ENCODE measurements around the gene GTPBP6.
A peak's percentile ranks its signal among the peaks of the same experiment; 100 is the strongest.
"Not testable (repeated sequence)": the region's sequence is repeated elsewhere in the genome, so short reads cannot be mapped to it uniquely, and the experiment has no call there.

Gene GTPBP6

DNA sequence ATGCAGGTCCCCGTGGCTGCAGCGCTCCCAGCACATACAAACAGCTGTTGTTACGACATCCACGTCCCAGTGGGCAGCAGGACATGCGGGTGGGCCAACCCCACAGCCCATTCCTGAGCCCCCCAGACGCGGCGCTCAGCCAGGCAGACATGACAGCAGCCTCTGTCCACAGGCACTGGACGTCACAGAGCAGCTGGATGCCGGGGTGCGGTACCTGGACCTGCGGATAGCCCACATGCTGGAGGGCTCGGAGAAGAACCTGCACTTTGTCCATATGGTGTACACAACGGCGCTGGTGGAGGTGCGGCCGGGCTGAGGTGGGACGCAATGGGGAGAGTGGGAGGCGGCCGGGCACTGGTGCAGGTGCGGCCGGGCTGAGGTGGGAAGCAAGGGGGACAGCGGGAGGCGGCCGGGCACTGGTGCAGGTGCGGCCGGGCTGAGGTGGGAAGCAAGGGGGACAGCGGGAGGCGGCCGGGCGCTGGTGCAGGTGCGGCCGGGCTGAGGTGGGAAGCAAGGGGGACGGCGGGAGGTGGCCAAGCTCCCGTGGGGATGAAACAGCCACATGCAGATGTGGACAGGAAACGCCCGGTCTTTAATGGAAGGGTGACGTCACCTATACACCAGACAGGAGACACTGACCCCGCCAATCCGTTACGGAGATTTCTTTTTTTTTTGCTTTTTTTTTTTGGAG, 28.0 kb downstream of the GTPBP6 start:
- Histone ChIP-seq H3K27me3 (ENCODE audit: control insufficient read depth in 1 of 2, insufficient read depth in 2 of 2, low read length in 2 of 2) (no peaks in the 10 kb centered on the region), H3K9me3 (ENCODE audit: control insufficient read depth in 1 of 2, low read length in 2 of 2) (no peaks in the 10 kb centered on the region), H3K4me1 (ENCODE audit: control insufficient read depth in 1 of 2, insufficient read depth in 2 of 2, low read length in 2 of 2) (no peaks in the 10 kb centered on the region), H3K9ac (ENCODE audit: low read depth in 1 of 2, low read length in 2 of 2) (no peak overlapping the region), H3K36me3 (ENCODE audit: control insufficient read depth in 1 of 2, insufficient read depth in 2 of 2, low read length in 2 of 2) (peaks cover 10 to 38% of the 10 kb centered on the region in 2 donors), H3K4me3 (ENCODE audit: low read depth in 1 of 2, low read length in 2 of 2) (no peak overlapping the region), H3K27ac (ENCODE audit: low read depth, low read length) (no peak overlapping the region)

DNA sequence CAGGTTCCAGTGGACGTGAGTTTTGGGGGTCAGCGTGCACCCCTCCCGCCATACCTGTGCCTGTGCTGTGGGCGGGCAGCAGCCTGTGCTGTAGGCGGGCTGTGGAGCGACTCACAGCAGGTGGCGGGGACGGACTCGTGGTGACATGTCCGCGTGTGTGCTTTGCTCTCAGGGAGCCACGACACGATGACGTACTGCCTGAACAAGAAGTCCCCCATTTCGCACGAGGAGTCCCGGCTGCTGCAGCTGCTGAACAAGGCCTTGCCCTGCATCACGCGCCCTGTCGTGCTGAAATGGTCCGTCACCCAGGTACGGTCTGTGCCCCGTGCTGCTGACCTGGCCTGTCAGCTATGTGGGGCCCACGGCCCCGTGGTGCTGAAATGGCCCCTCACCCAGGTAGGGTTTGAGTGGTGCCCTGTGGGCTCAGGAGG, 30.0 kb downstream of the GTPBP6 start:
- Histone ChIP-seq H3K27ac (ENCODE audit: low read depth, low read length) (no peak overlapping the region), H3K4me1 (ENCODE audit: control insufficient read depth in 1 of 2, insufficient read depth in 2 of 2, low read length in 2 of 2) (no peaks in the 10 kb centered on the region), H3K4me3 (ENCODE audit: low read depth in 1 of 2, low read length in 2 of 2) (no peak overlapping the region), H3K9ac (ENCODE audit: low read depth in 1 of 2, low read length in 2 of 2) (no peak overlapping the region), H3K36me3 (ENCODE audit: control insufficient read depth in 1 of 2, insufficient read depth in 2 of 2, low read length in 2 of 2) (peaks cover 12 to 50% of the 10 kb centered on the region in 2 donors), H3K9me3 (ENCODE audit: control insufficient read depth in 1 of 2, low read length in 2 of 2) (no peaks in the 10 kb centered on the region), H3K27me3 (ENCODE audit: control insufficient read depth in 1 of 2, insufficient read depth in 2 of 2, low read length in 2 of 2) (no peaks in the 10 kb centered on the region)

DNA sequence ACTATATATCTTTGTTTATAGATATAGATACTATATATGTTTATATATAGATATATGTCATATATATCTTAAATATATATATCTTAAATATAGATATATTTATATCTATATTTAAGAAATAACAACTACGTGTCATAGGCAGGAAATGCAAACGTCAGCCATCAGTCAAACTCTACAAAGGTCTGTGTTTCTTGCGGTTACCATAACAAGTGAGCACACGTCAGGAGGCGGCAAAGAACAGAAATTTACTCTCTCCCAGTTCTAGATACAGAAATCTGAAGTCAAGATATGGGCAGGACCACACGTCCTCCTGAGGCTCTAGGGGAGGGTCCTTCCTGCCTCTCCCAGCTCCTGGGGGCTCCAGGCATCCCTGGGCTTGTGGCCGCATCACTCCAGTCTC, 30.9 kb downstream of the GTPBP6 start:
- H3K27ac ChIP-seq (ENCODE audit: low read depth, low read length): no peak overlapping the region
- H3K36me3 ChIP-seq (ENCODE audit: control insufficient read depth in 1 of 2, insufficient read depth in 2 of 2, low read length in 2 of 2): peaks cover 8 to 44% of the 10 kb centered on the region in 2 donors

DNA sequence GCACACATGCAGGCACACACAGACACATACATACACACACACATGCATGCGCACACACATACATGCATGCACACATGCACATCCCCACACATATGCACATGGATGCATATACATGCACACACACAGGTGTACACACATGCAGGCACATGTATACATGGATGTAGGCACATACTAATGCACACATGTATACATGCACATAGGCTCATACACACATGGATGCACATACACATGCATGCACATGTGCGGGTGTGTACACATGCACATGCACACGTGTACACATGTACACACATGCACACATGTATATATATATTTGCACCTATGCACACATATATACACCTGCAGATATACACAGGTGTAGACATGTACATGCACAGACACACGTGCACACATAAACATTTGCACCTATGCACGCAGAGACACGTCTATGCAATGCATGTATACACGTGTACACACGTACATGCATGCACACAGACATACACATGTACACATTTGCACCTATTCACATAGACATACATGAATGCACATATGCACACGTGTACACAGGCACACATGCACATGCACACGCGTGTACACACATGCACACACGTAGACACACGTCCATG, 33.4 kb downstream of the GTPBP6 start:
- Histone ChIP-seq H3K27ac (ENCODE audit: low read depth, low read length) (no peak overlapping the region), H3K36me3 (ENCODE audit: control insufficient read depth in 1 of 2, insufficient read depth in 2 of 2, low read length in 2 of 2) (peaks cover 8 to 32% of the 10 kb centered on the region in 2 donors), H3K9me3 (ENCODE audit: control insufficient read depth in 1 of 2, low read length in 2 of 2) (no peaks in the 10 kb centered on the region), H3K4me1 (ENCODE audit: control insufficient read depth in 1 of 2, insufficient read depth in 2 of 2, low read length in 2 of 2) (peaks cover 0 to 5% of the 10 kb centered on the region in 2 donors), H3K27me3 (ENCODE audit: control insufficient read depth in 1 of 2, insufficient read depth in 2 of 2, low read length in 2 of 2) (no peaks in the 10 kb centered on the region), H3K9ac (ENCODE audit: low read depth in 1 of 2, low read length in 2 of 2) (no peak overlapping the region), H3K4me3 (ENCODE audit: low read depth in 1 of 2, low read length in 2 of 2) (no peak overlapping the region)

More for the DNA sequence above, 30.9 kb downstream of the GTPBP6 start:
- H3K4me3 ChIP-seq (ENCODE audit: low read depth in 1 of 2, low read length in 2 of 2): no peak overlapping the region
- no peaks in the 10 kb centered on the region for H3K9me3 ChIP-seq (ENCODE audit: control insufficient read depth in 1 of 2, low read length in 2 of 2)
- no peaks in the 10 kb centered on the region for H3K4me1 ChIP-seq (ENCODE audit: control insufficient read depth in 1 of 2, insufficient read depth in 2 of 2, low read length in 2 of 2)
- H3K9ac ChIP-seq (ENCODE audit: low read depth in 1 of 2, low read length in 2 of 2): no peak overlapping the region
- H3K27me3 ChIP-seq (ENCODE audit: control insufficient read depth in 1 of 2, insufficient read depth in 2 of 2, low read length in 2 of 2): no peaks in the 10 kb centered on the region

DNA sequence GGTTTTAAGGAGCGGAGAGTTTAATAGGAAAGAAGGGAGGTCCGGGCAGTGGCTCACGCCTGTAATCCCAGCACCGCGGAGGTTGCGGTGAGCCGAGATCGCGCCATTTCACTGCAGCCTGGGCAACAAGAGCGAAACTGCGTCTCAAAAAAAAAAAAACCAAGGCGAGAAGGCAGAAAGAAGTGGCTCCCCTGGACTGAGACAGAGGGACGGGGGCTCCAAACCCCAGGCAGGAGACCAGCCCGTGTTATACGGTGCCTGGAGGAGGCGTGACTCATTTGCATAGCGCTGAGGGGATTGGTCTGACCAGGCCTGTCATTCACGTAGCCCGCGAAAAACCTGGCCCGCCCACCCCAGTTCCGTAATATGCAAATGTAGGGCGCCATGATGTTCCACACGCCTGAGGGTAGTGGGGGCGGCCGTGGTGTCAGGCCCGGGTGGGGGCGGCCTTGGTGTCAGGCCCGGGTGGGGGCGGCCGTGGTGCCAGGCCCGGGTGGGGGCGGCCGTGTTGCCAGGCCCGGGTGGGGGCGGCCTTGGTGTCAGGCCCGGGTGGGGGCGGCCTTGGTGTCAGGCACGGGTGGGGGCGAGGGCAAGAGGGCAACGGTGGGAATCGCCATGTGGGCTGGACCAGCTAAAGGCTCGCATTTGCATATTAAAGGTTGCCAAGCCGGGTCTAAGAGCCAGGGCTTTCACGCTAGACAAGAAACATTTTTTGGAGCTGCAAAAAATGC, 35.3 kb downstream of the GTPBP6 start:
- Histone ChIP-seq H3K27me3 (ENCODE audit: control insufficient read depth in 1 of 2, insufficient read depth in 2 of 2, low read length in 2 of 2) (no peaks in the 10 kb centered on the region), H3K36me3 (ENCODE audit: control insufficient read depth in 1 of 2, insufficient read depth in 2 of 2, low read length in 2 of 2) (peaks cover 4 to 19% of the 10 kb centered on the region in 2 donors), H3K4me1 (ENCODE audit: control insufficient read depth in 1 of 2, insufficient read depth in 2 of 2, low read length in 2 of 2) (peaks cover 0 to 5% of the 10 kb centered on the region in 2 donors), H3K4me3 (ENCODE audit: low read depth in 1 of 2, low read length in 2 of 2) (peak overlapping the region; percentile 77 to 85), H3K9me3 (ENCODE audit: control insufficient read depth in 1 of 2, low read length in 2 of 2) (no peaks in the 10 kb centered on the region), H3K27ac (ENCODE audit: low read depth, low read length) (no peak overlapping the region), H3K9ac (ENCODE audit: low read depth in 1 of 2, low read length in 2 of 2) (peak overlapping the region; percentile 6 to 77)

DNA sequence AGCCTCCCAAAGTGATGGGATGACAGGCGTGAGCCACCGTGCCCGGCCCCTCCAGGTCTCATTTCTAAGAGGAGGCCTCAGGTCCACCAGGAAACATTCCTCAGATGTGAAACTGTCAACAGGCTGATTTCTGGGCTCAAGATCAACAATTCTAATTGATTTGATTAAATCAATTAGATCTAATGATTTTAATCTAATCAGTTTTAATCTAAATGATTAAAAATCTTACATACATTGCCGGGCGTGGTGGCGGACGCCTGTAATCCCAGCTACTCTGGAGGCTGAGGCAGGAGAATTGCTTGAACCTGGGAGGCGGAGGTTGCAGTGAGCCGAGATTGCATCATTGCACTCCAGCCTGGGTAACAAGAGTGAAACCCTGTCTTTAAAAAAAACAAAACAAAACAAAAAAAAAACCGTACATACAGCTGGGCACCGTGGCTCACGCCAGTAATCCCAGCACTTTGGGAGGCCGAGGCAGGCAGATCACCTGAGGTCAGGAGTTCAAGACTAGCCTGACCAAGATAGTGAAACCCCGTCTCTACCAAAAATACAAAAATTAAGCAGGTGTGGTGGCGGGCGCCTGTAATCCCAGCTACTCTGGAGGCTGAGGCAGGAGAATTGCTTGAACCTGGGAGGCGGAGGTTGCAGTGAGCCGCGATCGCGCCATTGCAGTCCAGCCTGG, 36.5 kb downstream of the GTPBP6 start:
- peaks cover 4 to 13% of the 10 kb centered on the region in 2 donors for H3K36me3 ChIP-seq (ENCODE audit: control insufficient read depth in 1 of 2, insufficient read depth in 2 of 2, low read length in 2 of 2)
- H3K27me3 ChIP-seq (ENCODE audit: control insufficient read depth in 1 of 2, insufficient read depth in 2 of 2, low read length in 2 of 2); H3K9ac ChIP-seq (ENCODE audit: low read depth in 1 of 2, low read length in 2 of 2); H3K4me3 ChIP-seq (ENCODE audit: low read depth in 1 of 2, low read length in 2 of 2); H3K9me3 ChIP-seq (ENCODE audit: control insufficient read depth in 1 of 2, low read length in 2 of 2); H3K4me1 ChIP-seq (ENCODE audit: control insufficient read depth in 1 of 2, insufficient read depth in 2 of 2, low read length in 2 of 2); H3K27ac ChIP-seq (ENCODE audit: low read depth, low read length): not testable (repeated sequence)

DNA sequence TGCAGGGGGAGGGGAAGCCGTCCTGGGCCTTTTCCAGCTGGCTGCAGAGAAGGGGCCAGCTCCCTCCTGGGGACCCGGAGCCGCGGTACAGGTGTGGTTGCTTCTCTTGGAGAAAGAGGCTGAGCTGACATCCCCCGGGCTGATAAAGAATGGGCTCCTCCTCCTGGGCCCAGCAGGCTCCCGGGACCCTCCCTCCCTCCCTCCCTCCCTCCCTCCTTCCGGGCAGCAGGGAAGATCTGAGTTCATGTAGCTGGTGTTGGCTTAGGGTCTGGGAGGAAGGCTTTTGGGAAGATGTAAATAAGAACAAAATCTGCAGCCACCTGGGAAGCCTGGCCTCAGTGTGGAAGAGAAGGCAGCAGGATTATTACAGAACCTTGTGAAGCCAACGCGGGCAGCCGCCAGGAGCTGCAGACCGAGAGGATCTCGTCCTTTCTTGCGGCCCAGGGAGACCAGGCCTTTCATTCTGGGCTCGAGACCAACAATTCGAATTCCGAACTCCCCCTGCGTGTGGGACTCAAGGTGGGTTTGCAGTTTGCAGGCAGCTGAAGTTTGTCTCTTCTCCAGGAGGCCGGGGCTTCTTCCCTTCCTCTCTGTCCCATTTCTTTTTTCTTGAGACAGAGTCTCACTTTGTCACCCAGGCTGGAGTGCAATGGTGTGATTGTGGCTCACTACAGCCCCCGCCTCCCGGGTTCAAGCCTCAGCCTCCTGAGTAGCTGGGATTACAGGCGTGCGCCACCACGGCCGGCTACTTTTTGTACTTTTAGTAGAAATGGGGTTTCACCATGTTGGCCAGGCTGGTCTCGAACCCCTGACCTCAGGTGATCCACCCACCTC, 37.2 kb downstream of the GTPBP6 start, which contains the start of gene PLCXD1:
Gene PLCXD1 (plus strand): TSS at position 216 of the 834 bp plus-strand sequence. CDS start 2,807 bp downstream, outside the sequence.
- Histone ChIP-seq H3K27ac (ENCODE audit: low read depth, low read length) (no peak within 1 kb of the TSS), H3K9me3 (ENCODE audit: control insufficient read depth in 1 of 2, low read length in 2 of 2) (no peaks in the 10 kb centered on the region), H3K4me3 (ENCODE audit: low read depth in 1 of 2, low read length in 2 of 2) (peak within 1 kb of the TSS; percentile 36 to 50), H3K4me1 (ENCODE audit: control insufficient read depth in 1 of 2, insufficient read depth in 2 of 2, low read length in 2 of 2) (peaks cover 5 to 12% of the 10 kb centered on the region in 2 donors), H3K9ac (ENCODE audit: low read depth in 1 of 2, low read length in 2 of 2) (no peak within 1 kb of the TSS), H3K36me3 (ENCODE audit: control insufficient read depth in 1 of 2, insufficient read depth in 2 of 2, low read length in 2 of 2) (peaks cover 4 to 13% of the 10 kb centered on the region in 2 donors), H3K27me3 (ENCODE audit: control insufficient read depth in 1 of 2, insufficient read depth in 2 of 2, low read length in 2 of 2) (no peaks in the 10 kb centered on the region)

DNA sequence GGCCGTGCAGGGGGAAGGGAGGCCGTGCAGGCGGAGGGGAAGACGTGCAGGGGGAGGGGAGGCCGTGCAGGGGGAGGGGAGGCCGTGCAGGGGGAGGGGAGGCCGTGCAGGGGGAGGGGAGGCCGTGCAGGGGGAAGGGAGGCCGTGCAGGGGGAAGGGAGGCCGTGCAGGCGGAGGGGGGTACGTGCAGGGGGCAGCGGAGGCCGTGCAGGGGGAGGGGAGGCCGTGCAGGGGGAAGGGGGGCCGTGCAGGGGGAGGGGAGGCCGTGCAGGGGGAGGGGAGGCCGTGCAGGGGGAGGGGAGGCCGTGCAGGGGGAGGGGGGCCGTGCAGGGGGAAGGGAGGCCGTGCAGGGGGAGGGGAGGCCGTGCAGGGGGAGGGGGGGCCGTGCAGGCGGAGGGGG, 37.9 kb downstream of the GTPBP6 start:
- peaks cover 4 to 13% of the 10 kb centered on the region in 2 donors for H3K36me3 ChIP-seq (ENCODE audit: control insufficient read depth in 1 of 2, insufficient read depth in 2 of 2, low read length in 2 of 2)
- not testable (repeated sequence) for H3K27ac ChIP-seq (ENCODE audit: low read depth, low read length); H3K4me3 ChIP-seq (ENCODE audit: low read depth in 1 of 2, low read length in 2 of 2); H3K9ac ChIP-seq (ENCODE audit: low read depth in 1 of 2, low read length in 2 of 2); H3K27me3 ChIP-seq (ENCODE audit: control insufficient read depth in 1 of 2, insufficient read depth in 2 of 2, low read length in 2 of 2); H3K9me3 ChIP-seq (ENCODE audit: control insufficient read depth in 1 of 2, low read length in 2 of 2)
- H3K4me1 ChIP-seq (ENCODE audit: control insufficient read depth in 1 of 2, insufficient read depth in 2 of 2, low read length in 2 of 2): peaks cover 8 to 18% of the 10 kb centered on the region in 2 donors

DNA sequence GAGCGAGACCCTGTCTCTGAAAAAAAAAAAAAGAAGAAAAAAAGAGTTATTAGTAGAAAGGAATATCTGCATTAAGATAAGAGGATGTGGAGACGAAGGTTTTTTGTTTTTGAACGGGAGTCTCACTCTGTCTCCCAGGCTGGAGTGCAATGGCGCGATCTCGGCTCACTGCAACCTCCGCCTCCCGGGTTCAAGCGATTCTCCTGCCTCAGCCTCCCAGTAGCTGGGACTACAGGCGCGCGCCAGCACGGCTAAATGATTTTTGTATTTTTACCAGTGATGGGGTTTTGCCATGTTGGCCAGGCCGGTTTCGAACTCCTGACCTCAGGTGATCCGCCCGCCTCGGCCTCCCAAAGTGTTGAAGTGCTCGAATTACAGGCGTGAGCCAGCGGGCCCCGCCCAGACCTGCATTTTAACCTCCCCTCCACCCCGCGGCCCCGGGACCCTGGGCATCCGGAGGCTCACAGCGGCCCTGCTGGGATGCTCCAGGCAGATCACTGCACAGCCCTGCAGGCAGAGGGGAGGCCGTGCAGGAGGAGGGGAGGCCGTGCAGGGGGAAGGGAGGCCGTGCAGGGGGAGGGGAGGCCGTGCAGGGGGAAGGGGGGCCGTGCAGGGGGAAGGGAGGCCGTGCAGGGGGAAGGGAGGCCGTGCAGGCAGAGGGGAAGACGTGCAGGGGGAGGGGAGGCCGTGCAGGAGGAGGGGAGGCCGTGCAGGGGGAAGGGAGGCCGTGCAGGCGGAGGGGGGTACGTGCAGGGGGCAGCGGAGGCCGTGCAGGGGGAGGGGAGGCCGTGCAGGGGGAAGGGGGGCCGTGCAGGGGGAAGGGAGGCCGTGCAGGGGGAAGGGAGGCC, 38.6 kb downstream of the GTPBP6 start:
- H3K4me3 ChIP-seq (ENCODE audit: low read depth in 1 of 2, low read length in 2 of 2); H3K9me3 ChIP-seq (ENCODE audit: control insufficient read depth in 1 of 2, low read length in 2 of 2); H3K27ac ChIP-seq (ENCODE audit: low read depth, low read length); H3K9ac ChIP-seq (ENCODE audit: low read depth in 1 of 2, low read length in 2 of 2); H3K27me3 ChIP-seq (ENCODE audit: control insufficient read depth in 1 of 2, insufficient read depth in 2 of 2, low read length in 2 of 2); H3K36me3 ChIP-seq (ENCODE audit: control insufficient read depth in 1 of 2, insufficient read depth in 2 of 2, low read length in 2 of 2): not testable (repeated sequence)
- peaks cover 12 to 23% of the 10 kb centered on the region in 2 donors for H3K4me1 ChIP-seq (ENCODE audit: control insufficient read depth in 1 of 2, insufficient read depth in 2 of 2, low read length in 2 of 2)
